K562 (cell line): ENCODE data around the gene CDHR1. TPM values are rescaled to one million over a fixed set of nuclear protein-coding genes. Genes with fewer than 3 reads are reported as not detected.

ENCODE experiments used
- NR2C2 ChIP-seq, 2 experiments: fragments of 200-800 bp in 1 of 2; sonication (Bioruptor generic) in 1 of 2; sonication (generic) in 1 of 2; formaldehyde crosslinking in 1 of 2; IDR thresholded peaks; 2 replicates each; pipeline versions ENCODE4 v1.6.1 to v1.8.0; 2016 to 2022; ENCODE audit warnings: mild to moderate bottlenecking in 1 of 2, missing compliant biosample characterization in 1 of 2, missing genetic modification characterization in 1 of 2, missing genetic modification reagents in 1 of 2
- TRIM28 ChIP-seq: fragments of 450-650 bp; IDR thresholded peaks from 2 replicates; pipeline ENCODE4 v1.6.1; 2017
- ZBTB2 ChIP-seq: fragments of 450-650 bp; IDR thresholded peaks from 2 replicates; pipeline ENCODE4 v1.6.1; 2016; ENCODE audit warnings: antibody characterized with exemption
- ZNF589 ChIP-seq: fragments of 200-800 bp; sonication (Bioruptor generic); IDR thresholded peaks from 2 replicates; pipeline ENCODE4 v1.6.1; 2016; ENCODE audit warnings: low read depth, missing genetic modification characterization, missing compliant biosample characterization
- polyA plus RNA-seq, 8 experiments: library from polyadenylated mRNA; depleted of rRNA in 4 of 8; stranded (reverse) in 5 of 8; unstranded in 3 of 8; fragments of >200 nt; fragmentation: Nextera tagmentation in 2 of 8; fragmentation: Illumina TruSeq in 1 of 8; extraction: Ambion mirVana in 2 of 8; extraction: Trizol in 1 of 8; gene quantifications; 2 replicates each; pipeline versions ENCODE4 v1.2.1 to v1.2.3, GENCODE V29; 2011 to 2014; ENCODE audit warnings: inconsistent platforms in 1 of 8, missing spikeins in 1 of 8
- total RNA-seq, 7 experiments: library from RNA; depleted of rRNA in 6 of 7; stranded (reverse); fragments of >200 nt in 6 of 7; fragmentation: Illumina TruSeq in 2 of 7; extraction: Trizol in 2 of 7; gene quantifications; 2 replicates each; pipeline versions ENCODE4 v1.2.1 to v1.2.3, GENCODE V29; 2011 to 2021; ENCODE audit warnings: low replicate concordance in 1 of 7
- TF ChIP-seq, protein P1 (sequence below): fragments of 450-650 bp; IDR thresholded peaks from 2 replicates; pipeline ENCODE4 v1.6.1; 2016; ENCODE audit warnings: mild to moderate bottlenecking, moderate library complexity
- TF ChIP-seq, protein P2 (sequence below), 2 experiments: IDR thresholded peaks; 2 replicates each; pipeline ENCODE4 v1.6.1; 2011; ENCODE audit warnings: borderline replicate concordance in 1 of 2, control low read depth in 1 of 2, low read depth in 1 of 2, low read length in 1 of 2, mild to moderate bottlenecking in 1 of 2, mixed read lengths in 1 of 2, moderate library complexity in 1 of 2; ENCODE audit not compliant: insufficient read depth in 1 of 2, insufficient read length in 1 of 2, poor library complexity in 1 of 2, severe bottlenecking in 1 of 2; ENCODE audit errors: extremely low read depth in 1 of 2
- TF ChIP-seq, protein P3 (sequence below), 2 experiments: fragments of 450-650 bp in 1 of 2; IDR thresholded peaks; 2 replicates each; pipeline ENCODE4 v1.6.1; 2011 to 2017; ENCODE audit warnings: low read depth in 2 of 2, antibody characterized with exemption in 1 of 2, borderline replicate concordance in 1 of 2, low read length in 1 of 2, mild to moderate bottlenecking in 1 of 2, mixed read lengths in 1 of 2; ENCODE audit not compliant: control insufficient read depth in 1 of 2

The CDHR1 gene
- total and polyA plus RNA-seq, 9 of the 15 experiments (the other 6 are each of a cell fraction or from before 2014, with no cell fraction given): 0.03 to 0.99 (median 0.20) TPM

DNA sequence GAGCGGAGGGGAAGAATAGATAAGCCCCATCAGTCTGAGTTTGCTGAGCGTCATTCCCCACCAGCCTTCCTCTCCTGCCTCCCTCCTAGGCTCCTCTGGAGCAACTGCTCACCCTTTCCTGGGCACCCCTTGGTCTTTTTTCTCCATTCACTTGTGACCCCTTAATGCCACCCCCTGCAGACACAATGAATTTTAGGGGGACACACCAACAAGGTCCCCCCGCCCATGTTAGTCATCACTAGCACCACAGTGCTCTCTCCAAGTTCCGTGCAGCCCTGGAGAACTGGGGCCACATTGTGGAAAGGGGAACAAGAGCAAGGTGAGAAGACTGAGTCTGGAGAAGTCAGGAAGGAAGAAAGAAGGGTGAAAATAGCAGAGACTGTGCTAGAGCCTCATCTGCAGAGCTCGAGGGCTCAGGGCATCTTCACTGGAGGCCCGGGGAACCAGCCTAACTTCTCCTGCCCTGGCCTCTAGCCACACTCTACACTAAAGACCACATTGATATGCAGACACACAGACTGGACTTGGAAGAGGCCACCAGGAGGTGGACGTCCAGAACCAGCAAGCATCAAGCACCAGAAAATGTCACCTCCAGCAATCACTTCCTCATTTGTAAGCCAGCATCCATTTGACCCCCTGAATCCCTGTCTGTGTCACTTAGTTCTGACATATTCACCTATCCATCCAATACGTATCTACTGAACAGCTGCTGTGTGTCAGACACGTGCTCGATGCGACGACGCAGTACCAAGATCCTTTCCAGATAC lies 68.0 kb downstream of the CDHR1 start (continued):
- TF ChIP-seq ZBTB2 (no peak), TRIM28 (no peak), ZNF589 (CRISPR knock-in tag) (no peak), NR2C2 (CRISPR knock-in tag; IDR thresholded peaks at IDR 0.05) (no peak), NR2C2 (tag; IDR thresholded peaks at IDR 0.05) (no peak)
- TF ChIP-seq, protein P1, sequence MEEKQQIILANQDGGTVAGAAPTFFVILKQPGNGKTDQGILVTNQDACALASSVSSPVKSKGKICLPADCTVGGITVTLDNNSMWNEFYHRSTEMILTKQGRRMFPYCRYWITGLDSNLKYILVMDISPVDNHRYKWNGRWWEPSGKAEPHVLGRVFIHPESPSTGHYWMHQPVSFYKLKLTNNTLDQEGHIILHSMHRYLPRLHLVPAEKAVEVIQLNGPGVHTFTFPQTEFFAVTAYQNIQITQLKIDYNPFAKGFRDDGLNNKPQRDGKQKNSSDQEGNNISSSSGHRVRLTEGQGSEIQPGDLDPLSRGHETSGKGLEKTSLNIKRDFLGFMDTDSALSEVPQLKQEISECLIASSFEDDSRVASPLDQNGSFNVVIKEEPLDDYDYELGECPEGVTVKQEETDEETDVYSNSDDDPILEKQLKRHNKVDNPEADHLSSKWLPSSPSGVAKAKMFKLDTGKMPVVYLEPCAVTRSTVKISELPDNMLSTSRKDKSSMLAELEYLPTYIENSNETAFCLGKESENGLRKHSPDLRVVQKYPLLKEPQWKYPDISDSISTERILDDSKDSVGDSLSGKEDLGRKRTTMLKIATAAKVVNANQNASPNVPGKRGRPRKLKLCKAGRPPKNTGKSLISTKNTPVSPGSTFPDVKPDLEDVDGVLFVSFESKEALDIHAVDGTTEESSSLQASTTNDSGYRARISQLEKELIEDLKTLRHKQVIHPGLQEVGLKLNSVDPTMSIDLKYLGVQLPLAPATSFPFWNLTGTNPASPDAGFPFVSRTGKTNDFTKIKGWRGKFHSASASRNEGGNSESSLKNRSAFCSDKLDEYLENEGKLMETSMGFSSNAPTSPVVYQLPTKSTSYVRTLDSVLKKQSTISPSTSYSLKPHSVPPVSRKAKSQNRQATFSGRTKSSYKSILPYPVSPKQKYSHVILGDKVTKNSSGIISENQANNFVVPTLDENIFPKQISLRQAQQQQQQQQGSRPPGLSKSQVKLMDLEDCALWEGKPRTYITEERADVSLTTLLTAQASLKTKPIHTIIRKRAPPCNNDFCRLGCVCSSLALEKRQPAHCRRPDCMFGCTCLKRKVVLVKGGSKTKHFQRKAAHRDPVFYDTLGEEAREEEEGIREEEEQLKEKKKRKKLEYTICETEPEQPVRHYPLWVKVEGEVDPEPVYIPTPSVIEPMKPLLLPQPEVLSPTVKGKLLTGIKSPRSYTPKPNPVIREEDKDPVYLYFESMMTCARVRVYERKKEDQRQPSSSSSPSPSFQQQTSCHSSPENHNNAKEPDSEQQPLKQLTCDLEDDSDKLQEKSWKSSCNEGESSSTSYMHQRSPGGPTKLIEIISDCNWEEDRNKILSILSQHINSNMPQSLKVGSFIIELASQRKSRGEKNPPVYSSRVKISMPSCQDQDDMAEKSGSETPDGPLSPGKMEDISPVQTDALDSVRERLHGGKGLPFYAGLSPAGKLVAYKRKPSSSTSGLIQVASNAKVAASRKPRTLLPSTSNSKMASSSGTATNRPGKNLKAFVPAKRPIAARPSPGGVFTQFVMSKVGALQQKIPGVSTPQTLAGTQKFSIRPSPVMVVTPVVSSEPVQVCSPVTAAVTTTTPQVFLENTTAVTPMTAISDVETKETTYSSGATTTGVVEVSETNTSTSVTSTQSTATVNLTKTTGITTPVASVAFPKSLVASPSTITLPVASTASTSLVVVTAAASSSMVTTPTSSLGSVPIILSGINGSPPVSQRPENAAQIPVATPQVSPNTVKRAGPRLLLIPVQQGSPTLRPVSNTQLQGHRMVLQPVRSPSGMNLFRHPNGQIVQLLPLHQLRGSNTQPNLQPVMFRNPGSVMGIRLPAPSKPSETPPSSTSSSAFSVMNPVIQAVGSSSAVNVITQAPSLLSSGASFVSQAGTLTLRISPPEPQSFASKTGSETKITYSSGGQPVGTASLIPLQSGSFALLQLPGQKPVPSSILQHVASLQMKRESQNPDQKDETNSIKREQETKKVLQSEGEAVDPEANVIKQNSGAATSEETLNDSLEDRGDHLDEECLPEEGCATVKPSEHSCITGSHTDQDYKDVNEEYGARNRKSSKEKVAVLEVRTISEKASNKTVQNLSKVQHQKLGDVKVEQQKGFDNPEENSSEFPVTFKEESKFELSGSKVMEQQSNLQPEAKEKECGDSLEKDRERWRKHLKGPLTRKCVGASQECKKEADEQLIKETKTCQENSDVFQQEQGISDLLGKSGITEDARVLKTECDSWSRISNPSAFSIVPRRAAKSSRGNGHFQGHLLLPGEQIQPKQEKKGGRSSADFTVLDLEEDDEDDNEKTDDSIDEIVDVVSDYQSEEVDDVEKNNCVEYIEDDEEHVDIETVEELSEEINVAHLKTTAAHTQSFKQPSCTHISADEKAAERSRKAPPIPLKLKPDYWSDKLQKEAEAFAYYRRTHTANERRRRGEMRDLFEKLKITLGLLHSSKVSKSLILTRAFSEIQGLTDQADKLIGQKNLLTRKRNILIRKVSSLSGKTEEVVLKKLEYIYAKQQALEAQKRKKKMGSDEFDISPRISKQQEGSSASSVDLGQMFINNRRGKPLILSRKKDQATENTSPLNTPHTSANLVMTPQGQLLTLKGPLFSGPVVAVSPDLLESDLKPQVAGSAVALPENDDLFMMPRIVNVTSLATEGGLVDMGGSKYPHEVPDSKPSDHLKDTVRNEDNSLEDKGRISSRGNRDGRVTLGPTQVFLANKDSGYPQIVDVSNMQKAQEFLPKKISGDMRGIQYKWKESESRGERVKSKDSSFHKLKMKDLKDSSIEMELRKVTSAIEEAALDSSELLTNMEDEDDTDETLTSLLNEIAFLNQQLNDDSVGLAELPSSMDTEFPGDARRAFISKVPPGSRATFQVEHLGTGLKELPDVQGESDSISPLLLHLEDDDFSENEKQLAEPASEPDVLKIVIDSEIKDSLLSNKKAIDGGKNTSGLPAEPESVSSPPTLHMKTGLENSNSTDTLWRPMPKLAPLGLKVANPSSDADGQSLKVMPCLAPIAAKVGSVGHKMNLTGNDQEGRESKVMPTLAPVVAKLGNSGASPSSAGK: peak; percentile 34; the same call in 1 of the 2 replicates
- TF ChIP-seq, protein P2, sequence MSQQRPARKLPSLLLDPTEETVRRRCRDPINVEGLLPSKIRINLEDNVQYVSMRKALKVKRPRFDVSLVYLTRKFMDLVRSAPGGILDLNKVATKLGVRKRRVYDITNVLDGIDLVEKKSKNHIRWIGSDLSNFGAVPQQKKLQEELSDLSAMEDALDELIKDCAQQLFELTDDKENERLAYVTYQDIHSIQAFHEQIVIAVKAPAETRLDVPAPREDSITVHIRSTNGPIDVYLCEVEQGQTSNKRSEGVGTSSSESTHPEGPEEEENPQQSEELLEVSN (IDR thresholded peaks at IDR 0.05; ENCODE audit: borderline replicate concordance in 1 of 2, extremely low read depth in 1 of 2, insufficient read depth in 1 of 2, insufficient read length in 1 of 2, low read depth in 1 of 2, low read length in 1 of 2, poor library complexity in 1 of 2, severe bottlenecking in 1 of 2): peak in 1 of 2 experiments; percentile 30
- TF ChIP-seq, protein P3, sequence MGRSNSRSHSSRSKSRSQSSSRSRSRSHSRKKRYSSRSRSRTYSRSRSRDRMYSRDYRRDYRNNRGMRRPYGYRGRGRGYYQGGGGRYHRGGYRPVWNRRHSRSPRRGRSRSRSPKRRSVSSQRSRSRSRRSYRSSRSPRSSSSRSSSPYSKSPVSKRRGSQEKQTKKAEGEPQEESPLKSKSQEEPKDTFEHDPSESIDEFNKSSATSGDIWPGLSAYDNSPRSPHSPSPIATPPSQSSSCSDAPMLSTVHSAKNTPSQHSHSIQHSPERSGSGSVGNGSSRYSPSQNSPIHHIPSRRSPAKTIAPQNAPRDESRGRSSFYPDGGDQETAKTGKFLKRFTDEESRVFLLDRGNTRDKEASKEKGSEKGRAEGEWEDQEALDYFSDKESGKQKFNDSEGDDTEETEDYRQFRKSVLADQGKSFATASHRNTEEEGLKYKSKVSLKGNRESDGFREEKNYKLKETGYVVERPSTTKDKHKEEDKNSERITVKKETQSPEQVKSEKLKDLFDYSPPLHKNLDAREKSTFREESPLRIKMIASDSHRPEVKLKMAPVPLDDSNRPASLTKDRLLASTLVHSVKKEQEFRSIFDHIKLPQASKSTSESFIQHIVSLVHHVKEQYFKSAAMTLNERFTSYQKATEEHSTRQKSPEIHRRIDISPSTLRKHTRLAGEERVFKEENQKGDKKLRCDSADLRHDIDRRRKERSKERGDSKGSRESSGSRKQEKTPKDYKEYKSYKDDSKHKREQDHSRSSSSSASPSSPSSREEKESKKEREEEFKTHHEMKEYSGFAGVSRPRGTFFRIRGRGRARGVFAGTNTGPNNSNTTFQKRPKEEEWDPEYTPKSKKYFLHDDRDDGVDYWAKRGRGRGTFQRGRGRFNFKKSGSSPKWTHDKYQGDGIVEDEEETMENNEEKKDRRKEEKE (IDR thresholded peaks at IDR 0.05; ENCODE audit: borderline replicate concordance in 1 of 2, control insufficient read depth in 1 of 2, low read depth in 2 of 2, low read length in 1 of 2): no peak
